WTC11 (cell line): ENCODE data around the gene MED26. TPM values are rescaled to one million over a fixed set of nuclear protein-coding genes. Genes with fewer than 3 reads are reported as not detected.

ENCODE experiments used
- ATAC-seq: fragments of 200-7000 bp; cut with Tn5 transposase; 2 replicates; pipeline ENCODE4 v1.10.0; 2021; ENCODE audit warnings: mild to moderate bottlenecking, moderate library complexity
- Bru-seq: library from RNA; stranded (reverse); fragments of 400-500 nt; gene quantifications from one replicate; lab custom pipeline; 2021; lab: Mats Ljungman, UMichigan
- CTCF ChIA-PET: fragments of 300-600 bp; sonication (Branson Sonifier 250); formaldehyde crosslinking; loops from one replicate; lab custom pipeline; 2021; ENCODE audit warnings: antibody characterized with exemption; lab: Charles Lee
- POLR2A ChIA-PET: fragments of 350-600 bp; sonication (Branson Sonifier 250); formaldehyde crosslinking; loops from one replicate; lab custom pipeline; 2021; ENCODE audit warnings: antibody characterized with exemption; lab: Charles Lee
- DNase-seq: peaks from one replicate; pipeline ENCODE4 v3.0.0; 2021; ENCODE audit warnings: low spot score
- H3K27ac Mint-ChIP-seq: 2 replicates; pipeline ENCODE4 v1.8.0; 2021; ENCODE audit warnings: mixed read lengths
- H3K27me3 Mint-ChIP-seq: 2 replicates; pipeline ENCODE4 v1.8.0; 2021; ENCODE audit warnings: low read depth, mild to moderate bottlenecking, moderate library complexity, mixed read lengths
- H3K36me3 Mint-ChIP-seq: 2 replicates; pipeline ENCODE4 v1.8.0; 2021; ENCODE audit warnings: mixed read lengths
- H3K4me1 Mint-ChIP-seq: 2 replicates; pipeline ENCODE4 v1.8.0; 2022; ENCODE audit warnings: mixed read lengths
- H3K4me3 Mint-ChIP-seq: 2 replicates; pipeline ENCODE4 v1.8.0; 2021; ENCODE audit warnings: mild to moderate bottlenecking, moderate library complexity, mixed read lengths
- H3K9me3 Mint-ChIP-seq: 2 replicates; pipeline ENCODE4 v1.8.0; 2021; ENCODE audit warnings: mixed read lengths
- ARID4B ChIP-seq: sonication (generic); formaldehyde crosslinking; IDR thresholded peaks from 2 replicates; pipeline ENCODE4 v1.8.0; 2023; ENCODE audit warnings: missing genetic modification reagents, mild to moderate bottlenecking, borderline replicate concordance
- CBFB ChIP-seq: sonication (generic); formaldehyde crosslinking; IDR thresholded peaks from 2 replicates; pipeline ENCODE4 v1.8.1; 2022; ENCODE audit warnings: mild to moderate bottlenecking, low read depth, missing genetic modification reagents
- E2F1 ChIP-seq: sonication (generic); formaldehyde crosslinking; IDR thresholded peaks from 2 replicates; pipeline ENCODE4 v1.8.0; 2022; ENCODE audit warnings: mild to moderate bottlenecking, missing genetic modification reagents
- FOXP4 ChIP-seq: sonication (generic); formaldehyde crosslinking; IDR thresholded peaks from 2 replicates; pipeline ENCODE4 v1.8.0; 2022; ENCODE audit warnings: mild to moderate bottlenecking, missing genetic modification reagents
- GTF2I ChIP-seq: fragments of 250-450 bp; sonication (Bioruptor Pico); conservative IDR thresholded peaks from 2 replicates; pipeline ENCODE4 v1.4.0; 2021; ENCODE audit warnings: mild to moderate bottlenecking
- HMGA2 ChIP-seq: fragments of 250-450 bp; sonication (Bioruptor Pico); IDR thresholded peaks from 2 replicates; pipeline ENCODE4 v1.4.0; 2021; ENCODE audit warnings: mild to moderate bottlenecking, moderate library complexity
- JUN ChIP-seq: sonication (generic); formaldehyde crosslinking; IDR thresholded peaks from 2 replicates; pipeline ENCODE4 v1.8.0; 2023; ENCODE audit warnings: mild to moderate bottlenecking, missing genetic modification reagents
- MAX ChIP-seq: sonication (generic); formaldehyde crosslinking; IDR thresholded peaks from 2 replicates; pipeline ENCODE4 v1.8.0; 2022; ENCODE audit warnings: mild to moderate bottlenecking, missing genetic modification reagents
- MYBL2 ChIP-seq: sonication (generic); formaldehyde crosslinking; IDR thresholded peaks from 2 replicates; pipeline ENCODE4 v1.8.1; 2023; ENCODE audit warnings: mild to moderate bottlenecking, moderate library complexity, missing genetic modification reagents
- NFATC4 ChIP-seq: fragments of 250-450 bp; sonication (Bioruptor Pico); IDR thresholded peaks from 2 replicates; pipeline ENCODE4 v1.9.0; 2021; ENCODE audit warnings: mild to moderate bottlenecking
- NR3C1 ChIP-seq: sonication (generic); formaldehyde crosslinking; conservative IDR thresholded peaks from 2 replicates; pipeline ENCODE4 v1.8.1; 2023; ENCODE audit warnings: low read depth, mild to moderate bottlenecking, missing genetic modification reagents
- PRRX2 ChIP-seq: fragments of 250-450 bp; sonication (Bioruptor Pico); IDR thresholded peaks from 2 replicates; pipeline ENCODE4 v1.8.0; 2021; ENCODE audit warnings: mild to moderate bottlenecking
- SMAD3 ChIP-seq: sonication (generic); formaldehyde crosslinking; IDR thresholded peaks from 2 replicates; pipeline ENCODE4 v1.8.0; 2022; ENCODE audit warnings: missing genetic modification reagents, mild to moderate bottlenecking, borderline replicate concordance
- SOX15 ChIP-seq: fragments of 250-450 bp; sonication (Bioruptor Pico); IDR thresholded peaks from 2 replicates; pipeline ENCODE4 v1.9.0; 2021; ENCODE audit warnings: mild to moderate bottlenecking
- TEAD4 ChIP-seq: sonication (generic); formaldehyde crosslinking; IDR thresholded peaks from 2 replicates; pipeline ENCODE4 v1.8.0; 2022; ENCODE audit warnings: mild to moderate bottlenecking, missing genetic modification reagents
- USF2 ChIP-seq: sonication (generic); formaldehyde crosslinking; IDR thresholded peaks from 2 replicates; pipeline ENCODE4 v1.8.1; 2023; ENCODE audit warnings: mild to moderate bottlenecking, missing genetic modification reagents, moderate library complexity
- ZNF138 ChIP-seq: sonication (generic); formaldehyde crosslinking; conservative IDR thresholded peaks from 2 replicates; pipeline ENCODE4 v1.8.1; 2022; ENCODE audit warnings: mild to moderate bottlenecking, moderate library complexity, missing genetic modification reagents
- ZNF317 ChIP-seq: sonication (generic); formaldehyde crosslinking; IDR thresholded peaks from 2 replicates; pipeline ENCODE4 v1.8.1; 2023; ENCODE audit warnings: low read depth, mild to moderate bottlenecking, moderate library complexity, missing genetic modification reagents, borderline replicate concordance
- ZNF423 ChIP-seq: fragments of 250-450 bp; sonication (Bioruptor Pico); IDR thresholded peaks from 2 replicates; pipeline ENCODE4 v2.1.2; 2022; ENCODE audit warnings: mild to moderate bottlenecking, moderate library complexity
- ZNF532 ChIP-seq: fragments of 250-450 bp; sonication (Bioruptor Pico); IDR thresholded peaks from 2 replicates; pipeline ENCODE4 v1.9.0; 2021; ENCODE audit warnings: mild to moderate bottlenecking, borderline replicate concordance
- ZNF671 ChIP-seq: fragments of 250-450 bp; sonication (Bioruptor Pico); IDR thresholded peaks from 2 replicates; pipeline ENCODE4 v1.8.0; 2021; ENCODE audit warnings: mild to moderate bottlenecking
- long read RNA-seq, 3 experiments: library from RNA in 1 of 3; library from capped mRNA in 1 of 3; library from polyadenylated mRNA in 1 of 3; unstranded in 2 of 3; stranded (forward) in 1 of 3; transcript quantifications; one replicate each; pipeline ENCODE4 v2.0.0, GENCODE V29; 2021
- total RNA-seq: library from RNA; stranded (reverse); gene quantifications from 3 replicates; pipeline ENCODE4 v1.2.3, GENCODE V29; 2021

MED26 gene
- total RNA-seq (11.7 to 14.2 TPM (median 12.3 TPM) in 3 replicates), Bru-seq, nascent RNA (percentile 70 among the genes with signal in this experiment)
- long read RNA-seq, experiment 1, transcript MED26-202 (1 exons, 3,871 nt) = minor isoform, 5 of 56 reads
- long read RNA-seq, experiment 1, transcript MED26-201 (3 exons, 3,174 nt) = major isoform, 51 of 56 reads
- long read RNA-seq, experiment 1, partial matches to known transcripts = 0 of 56 reads
- long read RNA-seq, experiment 1, other reads (novel, unspliced or antisense) = 0 of 56 reads
- long read RNA-seq, experiment 2, transcript MED26-202 (1 exons, 3,871 nt) = minor isoform, 9 of 20 reads
- long read RNA-seq, experiment 2, transcript MED26-201 (3 exons, 3,174 nt) = major isoform, 11 of 20 reads
- long read RNA-seq, experiment 2, partial matches to known transcripts = 0 of 20 reads
- long read RNA-seq, experiment 2, other reads (novel, unspliced or antisense) = 0 of 20 reads
- long read RNA-seq, experiment 3, partial matches to known transcripts = 0 of 1 reads
- long read RNA-seq, experiment 3, other reads (novel, unspliced or antisense) = 0 of 1 reads

GRCh38 chr19:16628183-16628983 lies at the start of gene MED26:
Gene MED26 (minus strand): TSS chr19:16628204. CDS start chr19:16627943, 261 bp downstream.
- H3K9me3 Mint-ChIP-seq = no peaks in the 10 kb centered on the region
- peak within 1 kb of the TSS; percentile 95 for H3K4me3 Mint-ChIP-seq
- ChIA-PET CTCF (interaction anchor here (0.8 to 1.8 kb wide), 6 partner anchors 10 to 187 kb away, joined by 3 to 4 read pairs (median 3); partner anchors contain the start of gene TMEM38A), POLR2A (interaction anchor here (0.6 to 1.0 kb wide), 2 partner anchors 16 to 28 kb away, joined by 3 to 4 read pairs; no protein-coding TSS in a partner anchor)
- DNase-seq = peak; percentile 95
- H3K4me1 Mint-ChIP-seq = peaks cover 29% of the 10 kb centered on the region
- peak within 1 kb of the TSS; percentile 98 for H3K27ac Mint-ChIP-seq
- peak; percentile 86 for ATAC-seq
- no peaks in the 10 kb centered on the region for H3K27me3 Mint-ChIP-seq
- H3K36me3 Mint-ChIP-seq = peaks cover 14% of the 10 kb centered on the region; the same call in 1 of the 2 replicates
- TF ChIP-seq TEAD4 (CRISPR knock-in tag) = no peak
- no peak for TF ChIP-seq NFATC4 (CRISPR knock-in tag)
- 0 out of 2 replicates have a peak, but pooled peaks have one; percentile 33 for TF ChIP-seq FOXP4 (CRISPR knock-in tag)
- TF ChIP-seq GTF2I (CRISPR knock-in tag) = no peak
- peak; percentile 44; the same call in 1 of the 2 replicates for TF ChIP-seq JUN
- no peak; the same call in 1 of the 2 replicates for TF ChIP-seq MYBL2 (CRISPR knock-in tag)
- no peak for TF ChIP-seq CBFB (CRISPR knock-in tag)
- no peak for TF ChIP-seq ZNF532 (CRISPR knock-in tag)
- no peak for TF ChIP-seq ZNF423 (CRISPR knock-in tag)
- TF ChIP-seq PRRX2 (CRISPR knock-in tag) = peak; percentile 65; the same call in 1 of the 2 replicates
- peak; percentile 64 for TF ChIP-seq MAX (CRISPR knock-in tag)
- TF ChIP-seq ZNF138 (CRISPR knock-in tag) = no peak
- TF ChIP-seq HMGA2 (CRISPR knock-in tag) = no peak
- TF ChIP-seq ARID4B = no peak; the same call in 1 of the 2 replicates
- TF ChIP-seq ZNF671 (CRISPR knock-in tag) = no peak
- no peak; the same call in 1 of the 2 replicates for TF ChIP-seq SMAD3 (CRISPR knock-in tag)
- TF ChIP-seq SOX15 (CRISPR knock-in tag) = no peak
- 0 out of 2 replicates have a peak, but pooled peaks have one; percentile 34 for TF ChIP-seq E2F1 (CRISPR knock-in tag)
- TF ChIP-seq NR3C1 (CRISPR knock-in tag) = no peak
- TF ChIP-seq ZNF317 (CRISPR knock-in tag) = no peak
- TF ChIP-seq USF2 (CRISPR knock-in tag) = peak; percentile 77
